ENCODE results near the gene QPCT.
"Not testable (repeated sequence)": the region's sequence is repeated elsewhere in the genome, so short reads cannot be mapped to it uniquely, and the experiment has no call there.

The QPCT gene

GRCh38 chr2:37361994-37362698 is 17.7 kb downstream of the QPCT start:
- no peak for DNase-seq

- no peak for DNase-seq
These were observed 19.9 kb downstream of the QPCT start for GRCh38 chr2:37364351-37364750.

- no peak for DNase-seq
These were observed 21.2 kb downstream of the QPCT start for GRCh38 chr2:37365669-37366068.

GRCh38 chr2:37366773-37367172 is 22.3 kb downstream of the QPCT start:
- no peak for DNase-seq

GRCh38 chr2:37367310-37367709 is 22.9 kb downstream of the QPCT start:
- no peak for DNase-seq

GRCh38 chr2:37367984-37368383 is 23.6 kb downstream of the QPCT start:
- no peak for DNase-seq

- DNase-seq = no peak
These were observed 26.2 kb downstream of the QPCT start for GRCh38 chr2:37370666-37371065.

- DNase-seq = no peak
These were observed 27.6 kb downstream of the QPCT start for GRCh38 chr2:37372000-37372399.

GRCh38 chr2:37375741-37376288 is 31.4 kb downstream of the QPCT start:
- DNase-seq = no peak

GRCh38 chr2:37376421-37377186 is 32.2 kb downstream of the QPCT start:
- DNase-seq = peak; percentile 70

GRCh38 chr2:37377187-37377532 is 32.7 kb downstream of the QPCT start:
- no peak for DNase-seq

GRCh38 chr2:37378411-37378810 is 34.0 kb downstream of the QPCT start:
- no peak for DNase-seq

- DNase-seq = no peak
These were observed 35.5 kb downstream of the QPCT start for GRCh38 chr2:37379881-37380296.

GRCh38 chr2:37380787-37381186 is 36.4 kb downstream of the QPCT start:
- DNase-seq = not testable (repeated sequence)

- not testable (repeated sequence) for DNase-seq
These were observed 39.8 kb downstream of the QPCT start for GRCh38 chr2:37384261-37384660.

GRCh38 chr2:37387148-37387835 is 42.9 kb downstream of the QPCT start:
- no peak for DNase-seq

GRCh38 chr2:37388074-37388473 is 43.6 kb downstream of the QPCT start:
- no peak for DNase-seq

- DNase-seq = no peak
These were observed 45.0 kb downstream of the QPCT start for GRCh38 chr2:37389395-37389794.

GRCh38 chr2:37389989-37390765 is 45.7 kb downstream of the QPCT start:
- peak; percentile 80 for DNase-seq

- peak; percentile 66 for DNase-seq
These were observed 46.3 kb downstream of the QPCT start for GRCh38 chr2:37390777-37391176.

GRCh38 chr2:37391711-37392110 is 47.3 kb downstream of the QPCT start:
- DNase-seq = no peak

- no peak for DNase-seq
These were observed 48.0 kb downstream of the QPCT start for GRCh38 chr2:37392428-37392827.

- DNase-seq = no peak
These were observed 49.8 kb downstream of the QPCT start for GRCh38 chr2:37394263-37394662.
